HepG2 (cell line): ENCODE results near the gene SARNP. TPM values are rescaled to one million over a fixed set of nuclear protein-coding genes. Genes with fewer than 3 reads are reported as not detected.

Experiments
- ATAC-seq: fragments of 200-7000 bp; cut with Tn5 transposase; 3 replicates; pipeline ENCODE4 v1.9.1; 2020; ENCODE audit warnings: mild to moderate bottlenecking, moderate library complexity
- BruUV-seq: library from RNA; stranded (reverse); fragments of 400-500 nt; replicated peaks from 2 replicates; lab custom pipeline; 2021; lab: Mats Ljungman, UMichigan
- CTCF ChIA-PET: fragments of 300-600 bp; formaldehyde crosslinking; extraction: SDS; loops from one replicate; lab custom pipeline; 2021; ENCODE audit warnings: low total read pairs, inconsistent platforms, low intra/inter-chr PET ratio; lab: Yijun Ruan, JAX
- POLR2A ChIA-PET: fragments of 350-600 bp; sonication (Branson Sonifier 250); formaldehyde crosslinking; loops from one replicate; lab custom pipeline; 2020; ENCODE audit warnings: antibody characterized with exemption, inconsistent platforms; lab: Yijun Ruan, JAX
- DNase-seq: peaks from one replicate; pipeline ENCODE4 v3.0.0-alpha.2; 2015; ENCODE audit warnings: low spot score
- FAIRE-seq: peaks from 3 replicates; lab custom pipeline; 2011; peaks lifted over from hg19 to GRCh38; lab: Jason Lieb, UNC
- H2AFZ ChIP-seq: one replicate; pipeline ENCODE4 v1.6.1; 2011; ENCODE audit warnings: low read length, inconsistent platforms
- H3K27ac ChIP-seq: fragments of 300-600 bp; 3 replicates; pipeline ENCODE4 v1.8.0; 2011; ENCODE audit warnings: mixed run types, mild to moderate bottlenecking, mixed read lengths, low read length, inconsistent platforms; ENCODE audit not compliant: insufficient read depth; ENCODE audit errors: extremely low read length
- H3K27me3 ChIP-seq, 2 experiments: fragments of 200-600 bp in 1 of 2; 2 replicates in 1 of 2; 3 replicates in 1 of 2; pipeline versions ENCODE4 v1.6.0 to v1.8.0; 2011; ENCODE audit warnings: low read length in 2 of 2, mild to moderate bottlenecking in 2 of 2, moderate library complexity in 2 of 2, inconsistent platforms in 1 of 2; ENCODE audit not compliant: insufficient read depth in 2 of 2, control insufficient read depth in 1 of 2
- H3K36me3 ChIP-seq, 2 experiments: fragments of 200-600 bp in 1 of 2; replicated peaks in 1 of 2; 2 replicates in 1 of 2; 3 replicates in 1 of 2; pipeline versions ENCODE4 v1.5.1 to v1.8.0; 2011; ENCODE audit warnings: low read length in 2 of 2, inconsistent platforms in 1 of 2; ENCODE audit not compliant: insufficient read depth in 2 of 2, control insufficient read depth in 1 of 2
- H3K4me1 ChIP-seq: 2 replicates; pipeline ENCODE4 v1.5.1; 2012; ENCODE audit warnings: low read length, inconsistent platforms; ENCODE audit not compliant: insufficient read depth
- H3K4me2 ChIP-seq: 2 replicates; pipeline ENCODE4 v1.6.0; 2011; ENCODE audit warnings: low read depth, low read length, inconsistent platforms
- H3K4me3 ChIP-seq, 3 experiments: fragments of 200-600 bp in 1 of 3; sonication (generic), shearing (Covaris generic) in 1 of 3; replicated peaks in 1 of 3; 2 replicates each; pipeline ENCODE4 v1.5.1; 2011 to 2016; ENCODE audit warnings: low read length in 3 of 3, inconsistent platforms in 2 of 3, low read depth in 2 of 3, mild to moderate bottlenecking in 2 of 3, control low read depth in 1 of 3, mixed read lengths in 1 of 3; ENCODE audit not compliant: insufficient read depth in 1 of 3
- H3K79me2 ChIP-seq: one replicate; pipeline ENCODE4 v1.6.1; 2011; ENCODE audit warnings: low read length, inconsistent platforms; ENCODE audit not compliant: insufficient read depth
- H3K9ac ChIP-seq: 2 replicates; pipeline ENCODE4 v1.6.0; 2011; ENCODE audit warnings: mild to moderate bottlenecking, low read depth, low read length, inconsistent platforms; ENCODE audit not compliant: insufficient read depth
- H3K9me3 ChIP-seq: 2 replicates; pipeline ENCODE4 v1.5.1; 2012; ENCODE audit warnings: mild to moderate bottlenecking, low read length
- H4K20me1 ChIP-seq: 2 replicates; pipeline ENCODE4 v1.6.0; 2011; ENCODE audit warnings: inconsistent platforms, mild to moderate bottlenecking, low read length, moderate library complexity; ENCODE audit not compliant: insufficient read depth
- FOXK1 ChIP-seq: sonication (generic); formaldehyde crosslinking; IDR thresholded peaks from 2 replicates; pipeline ENCODE4 v1.4.0; 2020; ENCODE audit warnings: low read depth, missing genetic modification reagents, borderline replicate concordance
- GZF1 ChIP-seq: sonication (generic); formaldehyde crosslinking; IDR thresholded peaks from 2 replicates; pipeline ENCODE4 v1.5.1; 2020; ENCODE audit warnings: mild to moderate bottlenecking, missing genetic modification reagents
- MTF1 ChIP-seq: sonication (generic); formaldehyde crosslinking; IDR thresholded peaks from 2 replicates; pipeline ENCODE4 v1.5.0; 2020; ENCODE audit warnings: missing genetic modification reagents
- SAFB2 ChIP-seq: sonication (generic); formaldehyde crosslinking; IDR thresholded peaks from 2 replicates; pipeline ENCODE4 v1.5.1; 2020; ENCODE audit warnings: missing genetic modification reagents, low read depth, mild to moderate bottlenecking, borderline replicate concordance
- SIN3A ChIP-seq: IDR thresholded peaks from 2 replicates; pipeline ENCODE4 v1.6.1; 2011; ENCODE audit warnings: low read depth, mild to moderate bottlenecking, control low read depth, low read length, borderline replicate concordance
- SPEN ChIP-seq: sonication (generic); formaldehyde crosslinking; IDR thresholded peaks from 2 replicates; pipeline ENCODE4 v1.5.1; 2020; ENCODE audit warnings: low read depth, mild to moderate bottlenecking, missing genetic modification reagents
- SUZ12 ChIP-seq: fragments of 150-350 bp; IDR thresholded peaks from 2 replicates; pipeline ENCODE4 v1.6.1; 2014; ENCODE audit warnings: low read depth, low read length
- ZFX ChIP-seq: sonication (generic); formaldehyde crosslinking; IDR thresholded peaks from 2 replicates; pipeline ENCODE4 v1.4.0; 2020; ENCODE audit warnings: mild to moderate bottlenecking, low read depth, missing genetic modification reagents, moderate library complexity
- ZNF253 ChIP-seq: sonication (generic); formaldehyde crosslinking; IDR thresholded peaks from 2 replicates; pipeline ENCODE4 v1.8.0; 2022; ENCODE audit warnings: mild to moderate bottlenecking, missing genetic modification reagents, borderline replicate concordance
- ZNF619 ChIP-seq: sonication (generic); formaldehyde crosslinking; IDR thresholded peaks from 2 replicates; pipeline ENCODE4 v1.4.0; 2020; ENCODE audit warnings: mild to moderate bottlenecking, missing genetic modification reagents
- ZSCAN9 ChIP-seq: IDR thresholded peaks from 2 replicates; pipeline ENCODE4 v1.6.1; 2016; ENCODE audit warnings: borderline replicate concordance
- WGBS: methylation state at CpG from one replicate; pipeline ENCODE4 v1.1.6; 2017; ENCODE audit warnings: low lambda C conversion rate; 5-methylcytosine and 5-hydroxymethylcytosine counted together
- in situ Hi-C: cut with HindIII; loops from 2 replicates; pipeline ENCODE4 v1.10.0; 2017; ENCODE audit warnings: low pct_unique_long_range_greater_than_20kb; ENCODE audit not compliant: extremely low pct_ligation_motif_present
- intact Hi-C: fragments of 100-400 bp; cut with micrococcal nuclease; formaldehyde crosslinking; loops from one replicate; pipeline ENCODE4 v1.10.0; 2022; ENCODE audit not compliant: unreplicated experiment
- polyA plus RNA-seq, 8 experiments: library from polyadenylated mRNA; depleted of rRNA in 3 of 8; stranded (reverse) in 7 of 8; unstranded in 1 of 8; fragments of >200 nt; fragmentation: Illumina TruSeq in 4 of 8; extraction: Trizol in 4 of 8; gene quantifications; 2 replicates each; pipeline versions ENCODE4 v1.2.1 to v1.2.3, GENCODE V29; 2011 to 2016; ENCODE audit warnings: low read depth in 4 of 8, missing spikeins in 1 of 8, mixed read lengths in 1 of 8; ENCODE audit not compliant: insufficient read depth in 1 of 8
- total RNA-seq, 5 experiments: library from RNA; depleted of rRNA; stranded (reverse); fragments of >200 nt; fragmentation: Illumina TruSeq; extraction: Trizol; gene quantifications; 2 replicates each; pipeline ENCODE4 v1.2.3, GENCODE V29; 2016; ENCODE audit warnings: low read depth in 1 of 5
- TF ChIP-seq, protein P1 (sequence below): IDR thresholded peaks from 2 replicates; pipeline ENCODE4 v1.6.1; 2016; ENCODE audit warnings: mild to moderate bottlenecking
- TF ChIP-seq, protein P2 (sequence below): sonication (generic); formaldehyde crosslinking; IDR thresholded peaks from 2 replicates; pipeline ENCODE4 v1.8.0; 2022; ENCODE audit warnings: mild to moderate bottlenecking, missing genetic modification reagents, moderate library complexity
- TF ChIP-seq, protein P3 (sequence below): sonication (generic); formaldehyde crosslinking; IDR thresholded peaks from 2 replicates; pipeline ENCODE4 v1.8.0; 2022; ENCODE audit warnings: mild to moderate bottlenecking, missing genetic modification reagents, borderline replicate concordance
- TF ChIP-seq, protein P4 (sequence below): sonication (generic); formaldehyde crosslinking; IDR thresholded peaks from 2 replicates; pipeline ENCODE4 v1.4.0; 2020; ENCODE audit warnings: missing genetic modification reagents
- TF ChIP-seq, protein P5 (sequence below): sonication (generic); formaldehyde crosslinking; IDR thresholded peaks from 2 replicates; pipeline ENCODE4 v1.8.1; 2023; ENCODE audit warnings: mild to moderate bottlenecking, missing genetic modification reagents, borderline replicate concordance

Gene SARNP
- total and polyA plus RNA-seq, 2 of the 13 experiments (the other 11 are each of a cell fraction or from before 2014, with no cell fraction given): 59.0 to 95.4 TPM

DNA sequence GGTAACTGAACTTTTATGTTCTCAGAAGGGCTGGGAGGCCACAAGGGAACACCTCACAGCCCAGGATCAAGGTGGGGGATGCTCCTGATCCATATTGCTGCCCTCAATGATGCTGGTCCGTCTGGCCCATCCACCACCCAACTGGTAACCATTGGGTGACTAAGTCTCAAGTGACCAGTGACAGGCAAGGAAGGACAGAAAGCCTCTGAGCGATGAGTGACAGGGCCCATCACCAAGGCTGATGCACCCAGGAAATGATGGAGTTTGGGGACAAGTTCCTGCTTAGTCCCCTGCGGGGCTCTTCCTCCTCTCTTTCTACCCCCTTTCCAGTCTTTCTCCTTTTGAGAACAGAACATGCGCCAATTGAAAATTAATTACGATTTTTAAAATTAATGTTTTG is 27.8 kb upstream of the SARNP start (continued):
- TF ChIP-seq ZFX: no peak
- TF ChIP-seq FOXK1 (CRISPR knock-in tag): no peak
- TF ChIP-seq, protein P1, sequence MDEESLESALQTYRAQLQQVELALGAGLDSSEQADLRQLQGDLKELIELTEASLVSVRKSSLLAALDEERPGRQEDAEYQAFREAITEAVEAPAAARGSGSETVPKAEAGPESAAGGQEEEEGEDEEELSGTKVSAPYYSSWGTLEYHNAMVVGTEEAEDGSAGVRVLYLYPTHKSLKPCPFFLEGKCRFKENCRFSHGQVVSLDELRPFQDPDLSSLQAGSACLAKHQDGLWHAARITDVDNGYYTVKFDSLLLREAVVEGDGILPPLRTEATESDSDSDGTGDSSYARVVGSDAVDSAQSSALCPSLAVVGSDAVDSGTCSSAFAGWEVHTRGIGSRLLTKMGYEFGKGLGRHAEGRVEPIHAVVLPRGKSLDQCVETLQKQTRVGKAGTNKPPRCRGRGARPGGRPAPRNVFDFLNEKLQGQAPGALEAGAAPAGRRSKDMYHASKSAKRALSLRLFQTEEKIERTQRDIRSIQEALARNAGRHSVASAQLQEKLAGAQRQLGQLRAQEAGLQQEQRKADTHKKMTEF (CRISPR knock-in tag): no peak

DNA sequence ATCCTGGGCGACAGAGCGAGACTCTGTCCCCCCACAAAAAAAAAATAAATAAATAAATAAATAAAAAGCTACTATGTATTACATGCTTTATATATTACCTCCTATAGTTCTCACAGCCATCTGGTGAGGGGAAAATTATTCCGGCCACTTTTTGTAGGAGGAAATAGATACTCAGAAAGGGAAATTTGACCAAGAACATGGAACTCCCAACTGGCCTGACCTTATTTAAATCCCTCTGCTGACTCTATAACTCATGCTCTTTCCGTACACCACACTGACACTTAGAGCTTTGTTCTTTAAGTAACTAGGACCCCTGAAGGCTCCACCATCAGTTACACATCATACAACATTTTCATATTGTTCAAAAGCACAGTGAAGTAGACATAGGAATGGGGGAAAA is 27.4 kb upstream of the SARNP start:
- FAIRE-seq: no peak
- intact Hi-C loops: no loop called here
- TF ChIP-seq, protein P2, sequence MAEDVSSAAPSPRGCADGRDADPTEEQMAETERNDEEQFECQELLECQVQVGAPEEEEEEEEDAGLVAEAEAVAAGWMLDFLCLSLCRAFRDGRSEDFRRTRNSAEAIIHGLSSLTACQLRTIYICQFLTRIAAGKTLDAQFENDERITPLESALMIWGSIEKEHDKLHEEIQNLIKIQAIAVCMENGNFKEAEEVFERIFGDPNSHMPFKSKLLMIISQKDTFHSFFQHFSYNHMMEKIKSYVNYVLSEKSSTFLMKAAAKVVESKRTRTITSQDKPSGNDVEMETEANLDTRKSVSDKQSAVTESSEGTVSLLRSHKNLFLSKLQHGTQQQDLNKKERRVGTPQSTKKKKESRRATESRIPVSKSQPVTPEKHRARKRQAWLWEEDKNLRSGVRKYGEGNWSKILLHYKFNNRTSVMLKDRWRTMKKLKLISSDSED (CRISPR knock-in tag): no peak
- TF ChIP-seq GZF1 (CRISPR knock-in tag): no peak
- TF ChIP-seq ZSCAN9: no peak
- TF ChIP-seq ZNF619 (CRISPR knock-in tag): no peak
- TF ChIP-seq SIN3A: no peak
- TF ChIP-seq SAFB2 (CRISPR knock-in tag): no peak
- TF ChIP-seq SUZ12: no peak
- no peak for TF ChIP-seq ZNF253 (CRISPR knock-in tag)
- TF ChIP-seq, protein P3, sequence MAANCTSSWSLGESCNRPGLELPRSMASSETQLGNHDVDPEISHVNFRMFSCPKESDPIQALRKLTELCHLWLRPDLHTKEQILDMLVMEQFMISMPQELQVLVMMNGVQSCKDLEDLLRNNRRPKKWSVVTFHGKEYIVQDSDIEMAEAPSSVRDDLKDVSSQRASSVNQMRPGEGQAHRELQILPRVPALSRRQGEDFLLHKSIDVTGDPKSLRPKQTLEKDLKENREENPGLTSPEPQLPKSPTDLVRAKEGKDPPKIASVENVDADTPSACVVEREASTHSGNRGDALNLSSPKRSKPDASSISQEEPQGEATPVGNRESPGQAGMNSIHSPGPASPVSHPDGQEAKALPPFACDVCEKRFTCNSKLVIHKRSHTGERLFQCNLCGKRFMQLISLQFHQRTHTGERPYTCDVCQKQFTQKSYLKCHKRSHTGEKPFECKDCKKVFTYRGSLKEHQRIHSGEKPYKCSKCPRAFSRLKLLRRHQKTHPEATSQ: no peak
- TF ChIP-seq MTF1 (CRISPR knock-in tag): no peak
- TF ChIP-seq, protein P4, sequence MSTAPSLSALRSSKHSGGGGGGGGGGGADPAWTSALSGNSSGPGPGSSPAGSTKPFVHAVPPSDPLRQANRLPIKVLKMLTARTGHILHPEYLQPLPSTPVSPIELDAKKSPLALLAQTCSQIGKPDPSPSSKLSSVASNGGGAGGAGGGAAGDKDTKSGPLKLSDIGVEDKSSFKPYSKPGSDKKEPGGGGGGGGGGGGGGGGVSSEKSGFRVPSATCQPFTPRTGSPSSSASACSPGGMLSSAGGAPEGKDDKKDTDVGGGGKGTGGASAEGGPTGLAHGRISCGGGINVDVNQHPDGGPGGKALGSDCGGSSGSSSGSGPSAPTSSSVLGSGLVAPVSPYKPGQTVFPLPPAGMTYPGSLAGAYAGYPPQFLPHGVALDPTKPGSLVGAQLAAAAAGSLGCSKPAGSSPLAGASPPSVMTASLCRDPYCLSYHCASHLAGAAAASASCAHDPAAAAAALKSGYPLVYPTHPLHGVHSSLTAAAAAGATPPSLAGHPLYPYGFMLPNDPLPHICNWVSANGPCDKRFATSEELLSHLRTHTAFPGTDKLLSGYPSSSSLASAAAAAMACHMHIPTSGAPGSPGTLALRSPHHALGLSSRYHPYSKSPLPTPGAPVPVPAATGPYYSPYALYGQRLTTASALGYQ (CRISPR knock-in tag): no peak
- TF ChIP-seq, protein P5, sequence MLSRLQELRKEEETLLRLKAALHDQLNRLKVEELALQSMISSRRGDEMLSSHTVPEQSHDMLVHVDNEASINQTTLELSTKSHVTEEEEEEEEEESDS (CRISPR knock-in tag): no peak
- no peak for TF ChIP-seq SPEN (CRISPR knock-in tag)

More for the DNA sequence above, 27.4 kb upstream of the SARNP start:
- 80% methylated on average over 4 of the region's 4 CpGs for WGBS
- Histone ChIP-seq H3K4me3 (no peak overlapping the region), H3K9ac (no peak overlapping the region), H3K9me3 (no peaks in the 10 kb centered on the region), H3K27ac (no peak overlapping the region), H3K36me3 (no peaks in the 10 kb centered on the region), H3K79me2 (no peaks in the 10 kb centered on the region), H3K27me3 (peaks cover 1 to 19% of the 10 kb centered on the region in 2 experiments; a peak in 3 of 5 replicates), H3K4me1 (peaks cover 33% of the 10 kb centered on the region), H4K20me1 (no peaks in the 10 kb centered on the region), H2AFZ (no peak overlapping the region), H3K4me2 (no peak overlapping the region)
- ChIA-PET POLR2A (interaction anchor here (1.6 kb wide), 1 partner anchor 27 kb away, joined by 3 read pairs; the partner anchor contains the start of genes ORMDL2 and SARNP), CTCF (no interaction called here)
- DNase-seq (no peak), ATAC-seq (no peak)
- in situ Hi-C loops: no loop called here
- BruUV-seq: no TSS peak
